Erythroblast (primary cell): ENCODE measurements around the gene COL2A1.

Source experiments
- GATA1 ChIP-seq: IDR thresholded peaks from 2 replicates; pipeline ENCODE4 v1.6.1; 2011; ENCODE audit warnings: low read depth, mild to moderate bottlenecking, control low read depth, low read length, moderate library complexity
- POLR2A ChIP-seq: IDR thresholded peaks from 2 replicates; pipeline ENCODE4 v1.6.1; 2011; ENCODE audit warnings: mild to moderate bottlenecking, low read length

DNA sequence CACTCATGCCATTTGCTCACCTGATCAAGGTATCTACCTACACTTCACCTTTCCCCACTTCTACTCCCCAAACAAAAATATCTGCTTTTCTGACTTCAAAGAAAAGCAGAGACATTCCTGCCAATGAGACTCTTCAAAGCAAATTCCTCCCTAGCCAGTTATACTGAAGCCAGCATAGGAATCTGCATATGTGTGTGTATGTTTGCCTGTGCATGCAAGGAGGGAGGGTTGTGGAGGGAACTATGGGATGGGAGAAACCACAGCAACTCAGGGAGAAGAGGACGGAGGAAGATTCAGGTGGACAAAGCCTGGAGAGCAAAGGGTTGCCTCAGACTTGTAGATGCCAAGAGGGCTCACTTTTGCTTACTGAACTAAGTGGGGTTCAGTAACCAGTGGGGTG, 73.1 kb downstream of the COL2A1 start:
- no peak for TF ChIP-seq POLR2A
- TF ChIP-seq GATA1 = no peak
